ENCODE data around the gene DNAH7. TPM values are rescaled to one million over a fixed set of nuclear protein-coding genes. Genes with fewer than 3 reads are reported as not detected.

Gene DNAH7
- total and polyA plus RNA-seq, 2 of the 13 experiments (the other 11 are each of a cell fraction or from before 2014, with no cell fraction given): 0.09 TPM; not detected in 1

GRCh38 chr2:196088203-196088602 lies 19.6 kb upstream of the DNAH7 start (continued):
- TF ChIP-seq ZNF414 (CRISPR knock-in tag; IDR thresholded peaks at IDR 0.05) (no peak), ISX (CRISPR knock-in tag; conservative IDR thresholded peaks at IDR 0.05) (no peak), ATRX (CRISPR knock-in tag; IDR thresholded peaks at IDR 0.05; ENCODE audit: borderline replicate concordance) (no peak), ZNF362 (CRISPR knock-in tag; IDR thresholded peaks at IDR 0.05; ENCODE audit: borderline replicate concordance) (peak; percentile 65), PHF5A (CRISPR knock-in tag; IDR thresholded peaks at IDR 0.05; ENCODE audit: low read depth, unreplicated experiment) (peak; percentile 35), ZFX (CRISPR knock-in tag; IDR thresholded peaks at IDR 0.05; ENCODE audit: low read depth) (no peak), ZNF350 (CRISPR knock-in tag; IDR thresholded peaks at IDR 0.05; ENCODE audit: borderline replicate concordance, low read depth) (no peak), ATF1 (CRISPR knock-in tag; IDR thresholded peaks at IDR 0.05) (no peak), AGO1 (IDR thresholded peaks at IDR 0.05; ENCODE audit: low read depth, low read length, poor library complexity, severe bottlenecking) (no peak), ZMYM3 (CRISPR knock-in tag; IDR thresholded peaks at IDR 0.05) (0 out of 2 replicates have a peak, but pooled peaks have one; percentile 14), ZNF430 (CRISPR knock-in tag; IDR thresholded peaks at IDR 0.05) (no peak), ZFAT (CRISPR knock-in tag; conservative IDR thresholded peaks at IDR 0.05) (no peak), ZNF232 (CRISPR knock-in tag; IDR thresholded peaks at IDR 0.05; ENCODE audit: borderline replicate concordance) (no peak), RARA (CRISPR knock-in tag; IDR thresholded peaks at IDR 0.05) (peak; percentile 89), ZNF850 (CRISPR knock-in tag; conservative IDR thresholded peaks at IDR 0.05) (no peak), ZIK1 (CRISPR knock-in tag; IDR thresholded peaks at IDR 0.05; ENCODE audit: borderline replicate concordance, low read depth) (no peak), SOX6 (IDR thresholded peaks at IDR 0.05) (no peak), SOX6 (CRISPR knock-in tag; IDR thresholded peaks at IDR 0.05) (peak; percentile 46; the same call in 1 of the 2 replicates), ZNF772 (CRISPR knock-in tag; IDR thresholded peaks at IDR 0.05) (no peak), GZF1 (CRISPR knock-in tag; IDR thresholded peaks at IDR 0.05) (no peak), NCOA1 (CRISPR knock-in tag; IDR thresholded peaks at IDR 0.05) (no peak), HDAC2 (CRISPR knock-in tag; IDR thresholded peaks at IDR 0.05) (peak; percentile 65), ZNF768 (CRISPR knock-in tag; IDR thresholded peaks at IDR 0.05) (no peak), ARNT (IDR thresholded peaks at IDR 0.05) (no peak), NONO (IDR thresholded peaks at IDR 0.05) (no peak), NONO (CRISPR knock-in tag; conservative IDR thresholded peaks at IDR 0.05) (no peak), ZFY (CRISPR knock-in tag; IDR thresholded peaks at IDR 0.05) (no peak), ZNF614 (CRISPR knock-in tag; IDR thresholded peaks at IDR 0.05; ENCODE audit: borderline replicate concordance) (peak; percentile 76; the same call in 1 of the 2 replicates), KDM2A (CRISPR knock-in tag; IDR thresholded peaks at IDR 0.05; ENCODE audit: borderline replicate concordance, low read depth) (0 out of 2 replicates have a peak, but pooled peaks have one; percentile 24), ZKSCAN8 (CRISPR knock-in tag; IDR thresholded peaks at IDR 0.05; ENCODE audit: borderline replicate concordance) (no peak), MXD4 (CRISPR knock-in tag; IDR thresholded peaks at IDR 0.05) (no peak), ZBTB25 (CRISPR knock-in tag; IDR thresholded peaks at IDR 0.05) (no peak), SKI (IDR thresholded peaks at IDR 0.05; ENCODE audit: partially characterized antibody) (no peak)

Measured in HepG2 (cell line).